Liver (tissue), 9 donors: Measurements from ENCODE around the gene HOXA5. TPM values are rescaled to one million over a fixed set of nuclear protein-coding genes. Genes with fewer than 3 reads are reported as not detected.

Experiments
- DNase-seq: peaks from one replicate; pipeline ENCODE4 v3.0.0-alpha.2; 2017; ENCODE audit warnings: low spot score
- H3K27ac ChIP-seq, 2 donors: one replicate each; pipeline ENCODE4 v1.7.0; 2013; ENCODE audit warnings: inconsistent platforms in 2 of 2, low read length in 2 of 2, control low read depth in 1 of 2, low read depth in 1 of 2, mild to moderate bottlenecking in 1 of 2
- H3K27me3 ChIP-seq, 4 donors: one replicate each; pipeline versions ENCODE4 v1.6.1 to v1.7.0; 2013; ENCODE audit warnings: low read length in 3 of 4, inconsistent platforms in 1 of 4, mild to moderate bottlenecking in 1 of 4, moderate library complexity in 1 of 4; ENCODE audit not compliant: control insufficient read depth in 4 of 4, insufficient read depth in 4 of 4
- H3K36me3 ChIP-seq, 4 donors: one replicate each; pipeline versions ENCODE4 v1.6.1 to v1.7.0; 2013; ENCODE audit warnings: low read length in 3 of 4, mild to moderate bottlenecking in 3 of 4, low read depth in 1 of 4, moderate library complexity in 1 of 4; ENCODE audit not compliant: control insufficient read depth in 4 of 4, insufficient read depth in 3 of 4
- H3K4me1 ChIP-seq, 4 donors: one replicate each; pipeline versions ENCODE4 v1.6.1 to v1.7.0; 2013; ENCODE audit warnings: low read length in 3 of 4, mild to moderate bottlenecking in 3 of 4, moderate library complexity in 1 of 4; ENCODE audit not compliant: control insufficient read depth in 4 of 4, insufficient read depth in 4 of 4
- H3K4me3 ChIP-seq, 3 donors: one replicate each; pipeline versions ENCODE4 v1.6.1 to v1.7.0; 2013; ENCODE audit warnings: low read length in 3 of 3, control low read depth in 1 of 3, low read depth in 1 of 3, mild to moderate bottlenecking in 1 of 3
- H3K9ac ChIP-seq, 2 donors: one replicate each; pipeline ENCODE4 v1.7.0; 2013; ENCODE audit warnings: low read length in 2 of 2, mild to moderate bottlenecking in 2 of 2, moderate library complexity in 2 of 2, control low read depth in 1 of 2, low read depth in 1 of 2
- H3K9me3 ChIP-seq, 4 donors: one replicate each; pipeline versions ENCODE4 v1.6.1 to v1.7.0; 2013; ENCODE audit warnings: low read length in 3 of 4; ENCODE audit not compliant: control insufficient read depth in 4 of 4
- ATF3 ChIP-seq: IDR thresholded peaks from 2 replicates; pipeline ENCODE4 v1.6.1; 2016; ENCODE audit warnings: antibody characterized with exemption
- CTCF ChIP-seq: fragments of 150-350 bp; IDR thresholded peaks from 2 replicates; pipeline ENCODE4 v1.5.1; 2017; ENCODE audit warnings: improper control_type of control experiment, low read depth, low read length; ENCODE audit not compliant: missing input control
- EGR1 ChIP-seq, 2 donors: IDR thresholded peaks; 2 replicates each; pipeline ENCODE4 v1.6.1; 2016 to 2018; ENCODE audit warnings: antibody characterized with exemption in 2 of 2, low read depth in 2 of 2
- FOXA2 ChIP-seq: IDR thresholded peaks from 2 replicates; pipeline ENCODE4 v1.6.1; 2016; ENCODE audit warnings: antibody characterized with exemption
- GABPA ChIP-seq, 2 donors: IDR thresholded peaks in 1 of 2; conservative IDR thresholded peaks in 1 of 2; 2 replicates each; pipeline ENCODE4 v1.6.1; 2016; ENCODE audit warnings: antibody characterized with exemption in 2 of 2, mild to moderate bottlenecking in 1 of 2, moderate library complexity in 1 of 2
- HNF4A ChIP-seq, 2 donors: conservative IDR thresholded peaks; 2 replicates each; pipeline ENCODE4 v1.6.1; 2016; ENCODE audit warnings: antibody characterized with exemption in 2 of 2, mild to moderate bottlenecking in 2 of 2
- HNF4G ChIP-seq: IDR thresholded peaks from 2 replicates; pipeline ENCODE4 v1.6.1; 2016; ENCODE audit warnings: antibody characterized with exemption
- JUND ChIP-seq, 2 donors: IDR thresholded peaks; 2 replicates each; pipeline ENCODE4 v1.6.1; 2016; ENCODE audit warnings: antibody characterized with exemption in 2 of 2
- MAX ChIP-seq: IDR thresholded peaks from 2 replicates; pipeline ENCODE4 v1.6.1; 2016; ENCODE audit warnings: antibody characterized with exemption
- RAD21 ChIP-seq, 2 donors: IDR thresholded peaks; 2 replicates each; pipeline ENCODE4 v1.6.1; 2016; ENCODE audit warnings: antibody characterized with exemption in 2 of 2, mild to moderate bottlenecking in 2 of 2
- REST ChIP-seq: IDR thresholded peaks from 2 replicates; pipeline ENCODE4 v1.6.1; 2016; ENCODE audit warnings: antibody characterized with exemption, mild to moderate bottlenecking
- SP1 ChIP-seq: IDR thresholded peaks from 2 replicates; pipeline ENCODE4 v1.6.1; 2018; ENCODE audit warnings: antibody characterized with exemption, mild to moderate bottlenecking
- TAF1 ChIP-seq: conservative IDR thresholded peaks from 2 replicates; pipeline ENCODE4 v1.6.1; 2016; ENCODE audit warnings: antibody characterized with exemption, mild to moderate bottlenecking
- YY1 ChIP-seq: IDR thresholded peaks from 2 replicates; pipeline ENCODE4 v1.6.1; 2016; ENCODE audit warnings: antibody characterized with exemption, mild to moderate bottlenecking
- WGBS: extraction: QIAGEN DNeasy Blood & Tissue Kit; methylation state at CpG from one replicate; pipeline ENCODE4 v1.1.7; 2013; 5-methylcytosine and 5-hydroxymethylcytosine counted together
- polyA plus RNA-seq, 2 donors: library from polyadenylated mRNA; stranded (reverse) in 1 of 2; unstranded in 1 of 2; fragments of 200-250 nt in 1 of 2; fragments of >200 nt in 1 of 2; fragmentation: Nextera tagmentation in 1 of 2; extraction: Ambion mirVana in 1 of 2; gene quantifications; one replicate each; pipeline versions ENCODE4 v1.2.1 to v1.2.3, GENCODE V29; 2013 to 2015
- total RNA-seq, 2 donors: library from RNA; depleted of rRNA; stranded (reverse); fragments of >200 nt; gene quantifications; one replicate each; pipeline ENCODE4 v1.2.3, GENCODE V29; 2014
- donor health status: healthy.
- donor health status: healthy.
- donor health status: healthy.
- donor health status: healthy.
- donor health status: healthy.

Gene HOXA5
- total and polyA plus RNA-seq, 4 donors, result 0.40 to 2.1 (median 0.66) TPM

GRCh38 chr7:27109466-27110185, 33.9 kb downstream of the HOXA5 start:
- Histone ChIP-seq H3K9ac (no peak overlapping the region), H3K27me3 (peaks cover 0 to 28% (median 3%) of the 10 kb centered on the region in 4 donors), H3K4me1 (peaks cover 0 to 3% (median 1%) of the 10 kb centered on the region in 4 donors), H3K9me3 (no peaks in the 10 kb centered on the region), H3K4me3 (no peak overlapping the region), H3K36me3 (no peaks in the 10 kb centered on the region), H3K27ac (peak overlapping the region in 1 of 2 donors; percentile 71)
- TF ChIP-seq SP1 (no peak), HNF4A (conservative IDR thresholded peaks at IDR 0.05) (no peak)
- 74% methylated on average over 4 of the region's 4 CpGs for WGBS
- no peak for DNase-seq

GRCh38 chr7:27108390-27109127, 34.9 kb downstream of the HOXA5 start:
- 23% methylated on average over 41 of the region's 41 CpGs for WGBS
- H3K27me3 ChIP-seq, result peaks cover 0 to 31% (median 5%) of the 10 kb centered on the region in 4 donors
- peaks cover 0 to 3% (median 1%) of the 10 kb centered on the region in 4 donors for H3K4me1 ChIP-seq
- H3K27ac ChIP-seq, result peak overlapping the region; percentile 71
- no peak overlapping the region for H3K9ac ChIP-seq
- TF ChIP-seq MAX (no peak), CTCF (no peak), RAD21 (IDR thresholded peaks at IDR 0.05) (no peak), GABPA (IDR thresholded peaks at IDR 0.05 in 1 of 2, conservative IDR thresholded peaks at IDR 0.05 in 1 of 2) (no peak), JUND (IDR thresholded peaks at IDR 0.05) (no peak), FOXA2 (no peak), EGR1 (IDR thresholded peaks at IDR 0.05; ENCODE audit: low read depth in 2 of 2) (no peak), ATF3 (no peak)
- H3K4me3 ChIP-seq, result no peak overlapping the region
- DNase-seq, result no peak
- H3K9me3 ChIP-seq, result no peaks in the 10 kb centered on the region
- H3K36me3 ChIP-seq, result no peaks in the 10 kb centered on the region

- no peaks in the 10 kb centered on the region for H3K36me3 ChIP-seq
- no peak overlapping the region for H3K9ac ChIP-seq
- no peaks in the 10 kb centered on the region for H3K9me3 ChIP-seq
- H3K4me3 ChIP-seq, result no peak overlapping the region
- peaks cover 0 to 3% (median 1%) of the 10 kb centered on the region in 4 donors for H3K4me1 ChIP-seq
- DNase-seq, result peak; percentile 27
- 23% methylated on average over 47 of the region's 47 CpGs for WGBS
- H3K27ac ChIP-seq, result peak overlapping the region; percentile 71
- peaks cover 0 to 31% (median 7%) of the 10 kb centered on the region in 4 donors for H3K27me3 ChIP-seq
- TF ChIP-seq CTCF, result no peak
- no peak for TF ChIP-seq GABPA (IDR thresholded peaks at IDR 0.05 in 1 of 2, conservative IDR thresholded peaks at IDR 0.05 in 1 of 2)
- TF ChIP-seq REST, result no peak
- no peak for TF ChIP-seq YY1
- no peak for TF ChIP-seq HNF4G
- no peak for TF ChIP-seq MAX
- TF ChIP-seq FOXA2, result no peak
- no peak for TF ChIP-seq JUND (IDR thresholded peaks at IDR 0.05)
- TF ChIP-seq TAF1, result no peak
Measured at GRCh38 chr7:27107391-27108381, 35.8 kb downstream of the HOXA5 start.
